GM18867 (cell line): Measurements from ENCODE around the gene PPP2R5A.
"Not testable (repeated sequence)": the region's sequence is repeated elsewhere in the genome, so short reads cannot be mapped to it uniquely, and the experiment has no call there.

Experiments
- ATAC-seq: cut with Tn5 transposase; IDR thresholded peaks from one replicate; pipeline ENCODE4 v1.9.1; 2021; ENCODE audit warnings: mild to moderate bottlenecking, moderate library complexity; ENCODE audit not compliant: unreplicated experiment

PPP2R5A gene

DNA sequence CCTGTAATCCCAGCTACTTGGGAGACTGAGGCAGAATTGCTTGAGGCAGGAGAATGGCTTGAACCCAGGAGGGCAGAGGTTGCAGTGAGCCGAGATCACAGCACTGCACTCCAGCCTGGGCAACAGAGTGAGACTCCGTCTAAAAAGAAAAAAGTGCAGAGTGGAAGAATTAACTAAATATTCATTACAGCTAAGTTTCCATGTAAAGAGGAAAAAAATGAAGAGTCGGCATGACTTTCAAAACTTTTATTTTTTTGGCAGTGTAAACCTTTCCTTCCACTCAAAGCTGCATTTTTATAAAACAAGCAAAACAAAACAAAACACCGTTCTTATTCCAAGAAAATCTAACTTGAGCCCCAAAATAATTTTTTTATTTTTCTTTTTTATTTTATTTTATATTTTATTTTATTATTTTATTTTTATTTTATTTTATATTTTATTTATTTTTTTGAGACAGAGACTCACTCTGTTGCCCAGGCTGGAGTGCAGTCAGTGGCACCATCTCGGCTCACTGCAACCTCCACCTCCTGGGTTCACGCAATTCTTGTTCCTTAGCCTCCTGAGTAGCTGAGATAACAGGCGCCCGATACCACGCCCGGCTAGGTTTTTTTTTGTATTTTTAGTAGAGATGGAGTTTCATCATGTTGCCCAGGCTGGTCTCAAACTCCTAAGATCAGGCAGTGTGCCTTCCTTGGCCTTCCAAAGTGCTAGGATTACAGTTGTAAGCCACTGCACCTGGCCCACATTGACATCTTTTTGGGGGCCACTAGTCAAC, 66.6 kb downstream of the PPP2R5A start:
- no peak for ATAC-seq

DNA sequence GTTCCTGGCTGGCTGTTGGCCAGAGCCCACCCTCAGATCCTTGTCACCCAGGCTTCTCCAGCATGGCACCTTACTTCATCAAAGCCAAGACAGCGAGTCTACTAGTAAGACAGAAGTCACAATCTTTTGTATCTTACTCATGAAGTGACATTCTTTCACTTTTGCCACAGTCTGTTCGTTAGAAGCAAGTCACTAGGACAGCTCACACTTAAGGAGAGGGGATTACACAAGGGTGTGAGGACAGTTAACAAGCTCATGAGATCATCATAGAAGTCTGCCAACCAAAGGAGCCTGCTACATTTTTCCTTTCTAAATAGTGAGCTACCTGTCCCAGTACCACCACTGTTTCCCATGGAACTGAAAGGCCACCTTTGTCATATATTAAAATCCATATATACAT, 68.0 kb downstream of the PPP2R5A start:
- no peak for ATAC-seq

DNA sequence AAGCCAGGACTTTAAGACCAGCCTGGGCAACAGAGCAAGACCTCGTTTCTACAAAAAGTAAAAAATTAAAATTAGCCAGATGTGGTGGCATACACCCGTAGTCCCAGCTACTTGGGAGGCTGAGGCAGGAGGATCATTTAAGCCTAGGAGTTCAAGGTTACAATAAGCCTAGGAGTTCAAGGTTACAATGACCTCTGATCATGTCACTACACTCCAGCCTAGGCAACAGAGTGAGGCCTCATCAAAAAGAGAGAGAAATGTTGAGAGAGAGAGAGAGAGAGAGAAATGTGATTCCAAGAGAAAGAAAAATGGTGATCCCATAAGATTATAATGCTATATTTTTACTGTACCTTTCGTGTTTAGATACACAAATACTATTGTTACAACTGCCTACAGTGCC, 69.3 kb downstream of the PPP2R5A start:
- no peak for ATAC-seq

DNA sequence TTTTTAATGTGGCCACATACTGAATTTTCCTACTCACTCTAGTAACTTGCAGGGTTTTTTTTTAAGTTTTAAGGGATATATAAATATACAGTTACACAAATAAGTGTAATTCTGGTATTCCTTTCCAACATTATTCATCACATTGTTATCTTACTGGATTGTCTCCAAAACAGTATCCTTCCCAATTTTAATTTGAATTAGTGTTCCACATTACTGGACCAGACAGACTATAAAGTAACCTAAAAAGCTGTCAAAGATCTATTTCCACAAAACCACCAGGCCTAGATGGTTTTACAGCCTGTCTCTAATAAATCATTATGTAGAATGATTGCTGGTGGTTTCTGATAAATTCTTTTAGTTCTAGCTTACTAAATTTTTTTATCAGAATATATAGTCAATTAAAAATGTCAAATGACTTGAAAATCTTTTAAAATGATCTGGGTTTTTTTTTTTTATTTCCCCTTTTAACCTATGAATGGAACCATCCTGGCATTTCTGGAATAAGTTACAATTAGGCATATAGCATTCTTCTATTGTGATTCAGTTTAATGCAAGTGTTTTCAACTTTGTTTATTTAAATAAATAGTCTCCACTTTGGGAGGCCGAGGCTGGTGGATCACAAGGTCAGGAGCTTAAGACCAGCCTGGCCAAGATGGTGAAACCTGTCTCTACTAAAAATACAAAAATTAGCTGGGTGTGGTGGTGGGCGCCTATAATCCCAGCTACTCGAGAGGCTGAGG, 70.2 kb downstream of the PPP2R5A start:
- ATAC-seq = no peak

DNA sequence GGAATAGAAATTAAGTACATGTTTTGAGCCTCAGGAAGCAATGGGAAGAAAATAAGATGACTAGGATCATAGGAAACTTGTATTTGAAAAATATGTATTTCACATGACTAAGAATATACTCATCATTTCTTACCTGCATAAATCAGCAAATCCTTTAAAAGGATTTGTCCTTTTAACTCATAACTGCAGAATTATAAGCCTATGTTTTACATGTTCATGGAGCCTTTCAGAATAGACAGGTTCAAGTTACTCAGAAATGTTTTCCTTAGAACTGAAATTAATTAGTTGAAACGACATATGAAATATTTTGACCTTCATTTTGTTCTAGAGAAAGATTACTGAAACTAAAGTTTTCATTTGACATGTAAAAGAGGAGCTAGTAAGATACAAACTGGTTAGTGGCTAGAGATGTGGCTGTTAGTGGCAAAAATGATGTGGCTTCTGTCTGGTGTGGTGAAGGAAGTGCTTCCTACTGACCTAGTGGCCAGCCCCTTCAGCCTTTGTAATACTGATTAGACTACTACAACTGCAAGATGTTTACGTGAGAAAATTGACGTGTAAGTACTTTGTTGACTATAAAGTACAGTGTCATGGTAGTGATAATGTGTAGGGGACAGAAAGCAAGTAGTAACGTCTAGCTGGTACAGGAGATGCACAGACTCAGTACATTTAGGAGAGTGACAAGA, 74.7 kb downstream of the PPP2R5A start:
- no peak for ATAC-seq

DNA sequence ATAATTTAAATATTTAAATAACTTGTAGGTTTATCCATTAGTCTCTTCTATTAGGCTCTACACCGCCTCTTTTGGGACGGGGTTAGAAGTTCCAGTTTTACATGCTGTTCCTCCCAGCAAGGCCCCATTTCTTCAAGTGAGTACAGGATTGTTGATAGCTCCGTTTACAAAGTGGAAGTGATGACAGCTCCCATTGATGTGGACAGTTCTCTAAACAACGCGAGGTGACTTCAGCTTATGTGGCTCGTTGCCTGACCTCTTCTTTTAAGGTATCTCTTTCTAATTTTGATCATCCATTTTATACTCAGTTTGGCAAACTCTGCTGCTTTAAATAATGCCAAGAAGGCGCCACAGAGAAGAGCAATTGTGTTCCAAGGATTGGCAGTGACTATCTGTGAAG, 79.8 kb downstream of the PPP2R5A start:
- ATAC-seq = no peak

DNA sequence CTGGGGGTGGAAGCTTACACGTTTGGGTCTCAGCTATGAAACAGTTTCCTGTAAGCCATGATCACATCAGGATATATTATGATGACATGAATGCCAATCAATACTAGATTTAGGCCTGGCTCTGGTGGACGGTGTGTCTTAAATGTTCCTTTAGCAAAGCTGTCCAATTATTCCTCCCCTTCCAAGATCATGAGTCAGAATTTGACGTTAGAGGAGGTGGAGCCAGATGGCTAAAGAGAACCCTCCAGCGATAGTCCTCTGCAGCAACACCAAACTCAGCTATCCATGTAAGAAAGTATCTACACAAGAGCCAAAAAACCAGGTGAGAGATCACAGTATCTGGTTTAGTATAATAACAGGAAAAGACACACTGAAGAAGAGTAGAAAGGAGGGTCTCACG, 81.7 kb downstream of the PPP2R5A start:
- ATAC-seq = no peak

DNA sequence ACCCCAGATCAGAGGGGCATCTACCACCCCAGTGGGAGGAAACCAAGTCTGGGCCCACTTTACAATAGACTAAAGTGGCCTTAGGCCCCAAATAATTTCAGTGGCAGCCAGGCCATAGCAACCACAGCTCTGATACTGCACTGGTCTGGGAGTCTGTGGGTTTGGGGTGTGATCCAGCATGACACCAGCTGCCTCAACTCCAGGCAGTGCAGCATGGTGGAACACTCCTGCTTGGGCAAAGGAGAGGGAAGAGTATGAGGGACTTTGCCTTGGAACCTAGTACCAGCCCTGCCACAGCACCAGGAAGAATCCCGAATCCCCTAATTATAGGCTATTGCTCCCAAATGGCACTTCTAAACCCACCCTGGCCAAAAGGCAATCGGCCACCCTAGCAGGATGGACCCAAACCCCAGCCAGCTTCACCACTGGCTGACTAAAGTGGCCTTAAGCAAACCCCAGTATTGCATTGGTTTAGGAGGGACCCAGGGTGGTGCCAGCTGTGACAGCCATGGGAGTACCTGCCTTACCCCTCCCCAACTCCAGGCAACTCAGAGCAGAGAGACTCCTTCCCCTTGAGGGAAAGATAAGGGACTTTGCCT, 82.4 kb downstream of the PPP2R5A start:
- ATAC-seq = no peak

DNA sequence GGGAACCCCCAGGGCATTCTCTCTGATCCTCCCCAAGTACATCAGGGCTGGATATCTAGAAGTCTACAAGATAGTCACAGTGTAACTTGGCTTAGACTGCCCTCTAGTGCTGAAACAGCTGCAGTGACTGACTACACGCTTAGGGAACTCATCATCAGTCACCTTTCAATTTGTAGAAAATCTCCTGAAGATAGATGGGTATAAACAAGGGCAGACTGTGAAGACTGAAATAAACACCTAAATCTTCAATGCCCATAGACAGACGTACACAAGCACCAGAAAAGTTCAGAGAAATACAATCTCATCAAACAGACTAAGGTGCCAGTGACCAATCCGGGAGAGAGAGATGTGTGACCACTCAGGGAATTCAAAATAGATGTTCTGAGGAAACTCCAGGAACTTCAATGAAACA, 82.9 kb downstream of the PPP2R5A start:
- ATAC-seq = peak; percentile 75

DNA sequence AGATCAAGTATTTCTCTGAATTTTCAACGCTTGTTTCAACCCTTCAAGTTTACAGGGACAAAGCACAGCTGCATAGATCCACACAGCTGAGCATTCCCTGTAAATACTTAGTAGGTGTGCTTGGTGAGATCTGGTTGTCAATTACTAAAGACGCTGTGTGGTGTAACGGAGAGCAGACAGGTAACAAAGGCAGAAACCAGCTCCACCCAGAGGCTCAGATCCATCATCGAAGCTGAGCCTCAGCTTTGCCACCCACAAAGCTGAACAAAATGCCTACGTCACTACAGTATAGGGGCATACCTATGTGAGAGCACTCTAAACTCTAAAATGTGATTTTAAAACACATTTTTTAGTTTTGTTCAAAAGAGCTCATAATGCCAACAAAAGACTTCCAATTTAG, 90.8 kb downstream of the PPP2R5A start:
- ATAC-seq = no peak

DNA sequence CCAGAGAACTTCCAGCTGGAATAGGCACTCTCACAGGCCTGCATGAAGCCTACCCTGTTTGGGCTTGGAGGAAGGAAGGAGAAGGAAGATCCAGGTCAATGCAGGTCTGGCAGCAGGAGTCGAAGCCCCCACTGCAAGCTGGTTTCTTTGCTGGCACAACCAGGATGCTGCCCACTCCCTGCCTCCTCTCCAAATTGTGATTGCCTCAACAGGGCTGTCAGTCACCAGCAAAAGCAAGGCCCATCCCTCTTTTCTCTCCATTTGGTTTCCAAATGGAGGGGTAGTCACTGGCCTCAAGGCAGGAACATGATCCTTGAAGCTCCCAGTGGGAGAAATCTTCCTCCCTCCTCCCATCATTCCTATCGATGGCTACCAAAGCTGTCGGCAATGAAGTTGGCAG, 92.4 kb downstream of the PPP2R5A start:
- ATAC-seq = no peak

DNA sequence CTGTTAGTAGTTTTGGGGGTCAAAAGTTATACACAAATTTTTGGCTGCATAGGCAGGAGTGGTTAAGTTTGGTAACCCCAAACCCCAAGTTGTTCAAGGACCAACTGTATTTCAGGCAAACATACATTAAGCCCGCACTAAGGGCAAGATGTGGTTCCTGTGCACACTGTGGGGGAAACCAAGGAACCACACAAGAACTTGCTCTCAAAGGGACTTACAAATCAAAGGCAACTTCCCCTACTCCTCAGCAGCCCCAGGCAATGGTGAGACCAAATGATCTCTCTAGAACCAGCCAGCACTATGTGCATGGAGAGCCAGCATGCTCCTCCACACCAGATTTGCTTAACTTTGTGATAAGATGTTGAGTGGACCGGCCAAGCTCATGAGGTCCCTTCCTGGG, 94.2 kb downstream of the PPP2R5A start:
- no peak for ATAC-seq

DNA sequence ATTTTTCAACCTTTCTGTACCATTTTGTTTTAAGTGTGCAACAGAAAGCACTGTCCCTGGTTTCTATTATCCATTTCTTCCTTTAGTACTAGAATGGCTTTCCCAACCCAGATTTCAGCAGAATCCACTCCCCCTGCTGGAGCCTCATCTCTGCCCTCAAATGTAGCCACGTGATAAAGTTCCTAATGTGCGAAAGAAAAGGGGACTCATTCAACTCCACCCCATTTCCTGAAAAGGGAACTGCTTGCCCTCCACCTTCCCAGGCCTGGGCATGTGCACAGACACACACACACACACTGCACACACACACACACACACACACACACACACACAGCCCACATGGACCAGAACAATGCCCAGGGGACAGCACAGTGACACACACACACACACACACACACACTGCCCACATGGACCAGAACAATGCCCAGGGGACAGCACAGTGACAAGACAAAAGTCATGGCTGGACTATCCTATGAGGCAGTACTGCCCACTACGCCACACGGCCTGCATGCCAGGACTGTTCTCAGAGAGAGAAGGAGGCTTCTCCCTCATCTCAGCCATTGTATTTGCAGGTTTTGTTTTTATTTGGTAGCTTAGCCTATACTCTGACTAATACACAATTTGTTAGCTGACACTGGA, 96.3 kb downstream of the PPP2R5A start:
- no peak for ATAC-seq

DNA sequence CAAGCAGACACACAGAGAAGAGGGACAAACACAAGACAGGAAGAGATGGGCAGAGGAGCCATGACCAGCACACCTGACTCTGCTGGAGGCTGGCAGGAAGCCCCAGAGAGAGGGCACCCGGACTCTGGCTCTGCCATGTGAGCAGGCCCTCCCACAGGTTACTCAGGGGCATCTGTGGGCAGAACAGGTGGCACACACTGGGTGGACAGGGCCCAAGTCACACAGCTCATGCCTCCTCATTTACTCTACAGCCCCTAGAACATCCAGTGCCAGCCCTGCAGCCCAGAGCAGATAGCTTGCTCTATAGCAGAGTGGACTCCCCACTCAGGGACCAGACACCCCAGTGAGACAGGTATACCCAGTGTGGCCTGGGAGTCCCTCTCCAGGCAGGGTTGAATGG, 100.8 kb downstream of the PPP2R5A start:
- no peak for ATAC-seq

DNA sequence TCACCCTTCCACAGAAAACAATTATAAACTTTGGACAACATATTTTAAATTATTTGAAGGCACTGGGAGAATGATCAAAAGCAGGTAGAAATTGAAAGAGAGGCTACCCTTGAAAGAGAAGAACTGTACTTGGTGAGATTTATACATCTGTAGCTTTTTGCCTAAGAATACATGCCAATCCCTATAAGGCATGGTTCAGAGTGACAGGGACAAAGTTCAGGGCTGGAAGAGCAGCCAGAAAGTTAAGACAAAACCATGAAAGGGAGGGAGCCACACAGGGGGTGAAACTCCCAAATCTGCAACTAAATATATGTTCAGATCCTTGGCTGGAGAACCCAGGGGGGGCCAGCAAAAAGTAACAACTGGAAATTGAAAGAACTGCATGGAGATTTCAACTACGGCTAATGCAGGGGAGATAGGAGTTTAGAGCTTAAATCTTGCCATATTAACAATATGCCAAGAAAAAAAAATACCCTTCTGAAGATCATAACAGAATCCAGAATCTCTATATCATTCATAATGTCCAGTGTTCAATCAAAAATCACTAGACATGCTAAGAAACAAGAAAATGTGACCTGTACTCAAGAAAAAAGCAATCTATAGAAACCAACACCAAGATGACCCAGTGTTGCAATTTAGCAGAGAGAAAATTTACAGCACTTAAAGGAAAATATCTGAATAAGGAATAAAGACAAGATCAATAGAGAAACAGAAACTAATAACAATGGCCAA, 103.9 kb downstream of the PPP2R5A start:
- no peak for ATAC-seq

DNA sequence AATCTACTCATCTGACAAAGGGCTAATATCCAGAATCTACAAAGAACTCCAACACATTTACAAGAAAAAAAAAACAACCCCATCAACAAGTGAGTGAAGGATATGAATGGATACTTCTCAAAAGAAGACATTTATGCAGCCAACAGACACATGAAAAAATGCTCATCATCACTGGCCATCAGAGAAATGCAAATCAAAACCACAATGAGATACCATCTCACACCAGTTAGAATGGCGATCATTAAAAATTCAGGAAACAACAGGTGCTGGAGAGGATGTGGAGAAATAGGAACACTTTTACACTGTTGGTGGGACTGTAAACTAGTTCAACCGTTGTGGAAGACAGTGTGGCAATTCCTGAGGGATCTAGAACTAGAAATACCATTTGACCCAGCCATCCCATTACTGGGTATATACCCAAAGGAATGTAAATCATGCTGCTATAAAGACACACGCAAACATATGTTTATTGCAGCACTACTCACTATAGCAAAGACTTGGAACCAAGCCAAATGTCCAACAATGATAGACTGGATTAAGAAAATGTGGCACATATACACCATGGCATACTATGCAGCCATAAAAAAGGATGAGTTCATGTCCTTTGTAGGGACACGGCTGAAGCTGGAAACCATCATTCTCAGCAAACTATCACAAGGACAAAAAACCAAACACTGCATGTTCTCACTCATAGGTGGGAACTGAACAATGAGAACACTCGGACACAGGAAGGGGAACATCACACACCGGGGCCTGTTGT, 110.6 kb downstream of the PPP2R5A start:
- not testable (repeated sequence) for ATAC-seq

DNA sequence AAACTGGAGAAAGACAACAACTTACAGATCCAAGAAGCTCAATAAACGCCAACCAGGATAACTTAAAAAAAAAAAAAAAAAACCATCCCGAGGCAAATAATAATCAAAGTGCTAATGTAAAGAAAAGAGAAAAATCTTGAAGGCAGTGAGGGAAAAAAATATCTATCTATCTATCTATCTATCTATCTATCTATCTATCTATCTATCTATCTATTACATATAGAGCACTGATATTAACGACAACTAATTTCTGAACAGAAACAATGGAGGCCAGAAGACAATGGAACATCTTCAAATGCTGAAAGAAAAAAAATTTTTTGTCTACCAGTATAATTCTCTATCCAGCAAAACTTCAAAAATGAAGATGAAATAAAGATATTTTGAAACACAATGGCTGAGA, 111.4 kb downstream of the PPP2R5A start:
- ATAC-seq = no peak

DNA sequence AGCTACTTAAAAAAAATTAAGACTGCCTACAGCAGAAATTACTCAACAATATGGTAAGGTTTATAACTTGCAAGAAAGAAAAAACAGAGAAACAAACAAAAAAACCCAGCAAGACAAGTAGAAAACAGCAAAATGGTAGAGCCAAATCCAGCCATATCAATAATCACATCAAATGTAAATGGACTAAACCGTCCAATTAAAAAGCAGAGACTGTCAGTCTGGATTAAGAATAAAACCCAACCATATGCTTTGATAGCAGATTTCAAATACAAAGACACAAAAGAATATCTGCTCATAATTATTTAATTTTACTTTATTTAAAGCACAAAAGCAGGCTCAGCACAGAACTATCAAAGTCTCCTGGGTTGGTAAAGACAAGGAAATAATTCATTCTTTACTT, 112.0 kb downstream of the PPP2R5A start:
- ATAC-seq = no peak

DNA sequence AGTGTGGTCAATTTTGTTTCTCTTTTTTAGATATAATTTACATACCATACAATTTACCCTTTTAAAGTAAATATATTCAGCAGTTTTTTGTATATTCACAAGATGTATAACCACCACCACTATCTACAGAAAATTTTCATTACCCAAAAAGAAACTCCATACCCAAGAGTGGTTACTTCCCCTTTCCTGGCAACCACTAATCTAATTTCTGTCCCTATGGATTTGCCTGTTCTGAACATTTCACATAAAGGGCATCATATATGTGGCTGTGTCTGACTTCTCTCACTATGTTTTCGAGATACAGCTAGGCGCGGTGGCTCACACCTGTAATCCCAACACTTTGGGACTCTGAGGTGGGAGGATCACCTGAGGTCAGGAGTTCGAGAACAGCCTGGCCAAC, 115.8 kb downstream of the PPP2R5A start:
- ATAC-seq = no peak
